HG03460 (cell line): ENCODE data around the gene STPG4.

Experiments used
- ATAC-seq: cut with Tn5 transposase; IDR thresholded peaks from one replicate; pipeline ENCODE4 v1.9.1; 2021; ENCODE audit not compliant: unreplicated experiment

STPG4 gene

DNA sequence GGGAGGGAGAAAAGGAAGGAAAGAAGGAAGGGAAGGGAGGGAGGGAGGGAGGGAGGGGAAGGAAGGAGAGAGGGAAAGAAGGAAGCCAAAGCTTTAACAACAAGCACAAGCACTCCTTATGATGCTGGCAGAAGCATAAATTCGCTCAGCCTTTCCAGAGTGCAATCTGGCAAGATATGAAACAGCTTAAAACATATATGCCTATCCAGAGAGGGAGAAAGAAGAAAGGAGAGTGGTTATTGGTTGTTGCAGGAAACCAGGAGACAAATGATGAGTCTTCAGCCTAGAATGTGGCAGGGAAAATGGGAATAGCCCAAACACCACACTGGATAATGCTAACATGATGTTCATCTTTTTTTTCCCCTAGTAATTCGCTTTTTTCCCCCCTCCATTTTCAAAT is 64.0 kb downstream of the STPG4 start:
- ATAC-seq = no peak

DNA sequence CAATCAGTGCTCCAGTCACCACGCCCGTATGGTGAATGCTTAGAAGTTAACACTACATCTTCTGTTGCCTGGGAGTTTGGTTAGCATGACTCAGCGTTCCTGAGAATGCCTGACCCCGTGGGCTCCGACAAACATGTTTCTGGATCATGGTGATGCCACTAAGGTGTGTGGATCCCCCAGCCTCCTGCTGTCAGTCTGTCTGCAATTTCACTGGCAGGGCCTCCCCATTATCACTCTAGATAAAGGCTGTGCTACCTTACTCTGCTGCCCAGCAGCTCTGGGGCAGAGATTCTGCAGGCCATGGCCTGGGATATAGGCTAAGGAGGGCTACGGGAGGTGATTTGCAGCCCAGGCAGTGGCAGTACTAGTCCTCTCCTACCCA is 66.0 kb downstream of the STPG4 start:
- ATAC-seq = no peak

DNA sequence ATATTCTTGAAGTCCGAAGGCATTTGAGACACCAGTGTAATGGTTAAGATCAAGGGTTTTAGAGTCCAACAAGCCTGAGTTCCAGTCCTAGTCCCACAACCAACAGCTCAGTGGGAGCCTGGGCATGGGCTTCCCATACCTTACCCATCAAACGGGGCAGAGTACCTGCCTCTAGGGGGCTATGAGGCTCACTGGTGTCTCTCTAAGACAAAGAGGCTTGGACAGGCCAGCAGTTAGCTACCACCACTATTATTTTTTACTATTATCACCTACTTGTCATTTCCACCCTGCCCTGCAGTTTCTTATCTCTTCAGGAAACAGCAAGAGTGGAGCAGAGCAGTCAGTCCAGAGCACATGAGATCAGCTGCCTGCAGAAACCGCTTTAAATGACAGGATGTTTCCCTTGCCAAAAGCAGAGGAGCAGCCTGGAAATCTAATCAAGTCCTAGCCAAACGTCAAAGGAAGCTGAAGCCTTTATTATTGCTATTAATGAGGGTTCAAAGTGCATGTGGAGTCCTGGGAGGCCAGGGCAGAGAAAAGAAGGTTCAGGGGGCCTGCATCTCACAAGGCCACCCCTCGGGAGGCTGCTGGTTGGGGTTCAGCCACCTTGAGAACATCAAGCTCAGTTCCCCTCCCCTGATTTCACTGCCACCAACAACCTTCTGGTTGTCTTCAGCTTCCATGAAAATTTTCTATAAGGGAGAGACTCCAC is 66.6 kb downstream of the STPG4 start:
- ATAC-seq = no peak

DNA sequence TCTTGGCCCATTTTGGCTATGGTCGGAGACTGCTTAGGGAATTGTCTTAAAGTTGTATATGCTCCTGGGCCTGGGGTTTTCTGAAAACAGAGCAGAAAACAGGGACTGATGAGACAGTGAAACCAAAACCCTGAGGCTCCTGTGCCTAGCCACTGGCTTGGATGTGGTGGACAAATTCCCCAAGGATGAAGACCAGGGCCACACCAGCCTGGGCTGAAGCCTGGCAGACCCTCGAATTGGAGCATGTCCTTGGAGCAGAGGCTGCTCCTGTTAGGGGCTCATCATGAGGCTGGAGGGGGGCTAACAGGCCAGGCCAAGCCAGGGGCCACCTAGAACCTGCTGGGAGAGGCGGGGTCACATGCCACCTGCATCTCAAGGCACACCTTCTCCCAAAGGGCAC is 68.1 kb downstream of the STPG4 start:
- ATAC-seq = no peak

DNA sequence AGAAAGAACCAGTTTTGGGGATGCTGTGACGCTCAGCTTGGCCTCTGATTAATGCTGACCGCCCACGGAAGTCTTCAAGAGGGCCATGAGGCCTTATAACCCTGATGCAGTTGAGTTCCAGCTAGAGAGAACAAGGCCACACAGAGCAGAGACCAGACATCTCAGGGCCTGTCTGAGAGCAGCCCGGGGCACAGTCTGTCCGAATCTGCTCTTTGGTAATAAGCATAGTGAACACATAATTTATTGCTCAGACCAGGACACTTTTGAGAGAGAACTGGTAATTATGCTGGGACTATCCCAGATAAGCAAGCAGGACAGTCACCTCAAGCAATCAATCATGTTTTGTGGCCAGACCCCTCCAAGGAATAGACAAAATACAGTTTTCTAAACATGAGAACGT is 68.5 kb downstream of the STPG4 start:
- no peak for ATAC-seq

DNA sequence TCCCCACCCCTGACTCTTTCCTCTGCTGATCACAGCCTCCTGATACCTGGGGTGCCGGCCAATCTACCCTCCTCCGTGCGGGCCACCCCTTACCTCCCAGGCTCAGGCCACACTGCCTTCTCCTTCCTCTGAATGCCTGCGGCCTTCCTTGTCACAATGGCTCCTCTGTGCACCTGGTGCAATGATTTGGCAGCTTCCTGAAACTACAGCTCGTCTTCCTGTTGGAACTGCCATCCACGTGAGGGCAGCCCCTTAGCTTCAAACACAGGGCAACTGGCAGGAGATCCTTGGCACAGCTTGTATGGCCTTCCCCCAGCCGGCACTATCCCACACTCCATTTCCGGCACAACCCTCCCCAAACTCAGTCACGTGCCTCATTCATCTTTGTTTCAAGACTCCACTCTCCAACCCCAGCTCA is 69.0 kb downstream of the STPG4 start:
- no peak for ATAC-seq

DNA sequence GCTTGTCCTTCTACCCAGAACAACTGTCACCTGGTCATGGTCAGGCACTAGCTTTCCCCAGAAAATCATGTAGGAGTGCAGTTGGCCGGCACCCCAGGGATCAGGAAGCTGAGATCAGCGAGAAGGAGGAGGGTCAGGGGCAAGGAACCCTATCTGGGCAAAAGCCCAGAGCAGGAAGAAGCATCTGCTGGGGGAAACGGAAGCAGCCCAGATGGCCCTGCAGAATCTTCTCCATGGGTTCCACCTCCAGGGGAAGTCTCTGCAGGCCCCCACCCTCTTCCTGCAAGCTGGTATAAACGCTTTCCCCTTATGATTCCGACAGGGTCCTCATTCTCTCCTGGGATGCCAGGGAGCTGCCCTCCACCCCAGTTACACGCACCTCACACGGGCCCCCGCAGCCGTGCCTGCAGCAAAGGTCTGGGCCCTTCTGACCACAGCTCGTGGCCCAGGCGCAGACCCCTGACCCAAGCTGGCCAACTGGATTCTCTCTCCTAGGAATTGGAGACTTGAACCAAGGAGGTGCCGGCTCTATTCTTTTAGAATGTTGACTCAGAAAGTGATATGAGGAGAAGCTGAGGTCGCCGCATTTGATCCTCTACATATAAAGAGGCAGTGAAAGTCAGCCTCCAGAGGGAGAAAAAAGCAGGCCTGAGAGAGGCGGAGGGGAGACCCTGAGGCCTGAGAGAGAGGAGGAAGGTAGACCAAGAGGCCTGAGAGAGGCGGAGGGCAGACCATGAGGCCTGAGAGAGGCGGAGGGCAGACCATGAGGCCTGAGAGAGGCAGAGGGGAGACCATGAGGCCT is 71.0 kb downstream of the STPG4 start:
- ATAC-seq = no peak

DNA sequence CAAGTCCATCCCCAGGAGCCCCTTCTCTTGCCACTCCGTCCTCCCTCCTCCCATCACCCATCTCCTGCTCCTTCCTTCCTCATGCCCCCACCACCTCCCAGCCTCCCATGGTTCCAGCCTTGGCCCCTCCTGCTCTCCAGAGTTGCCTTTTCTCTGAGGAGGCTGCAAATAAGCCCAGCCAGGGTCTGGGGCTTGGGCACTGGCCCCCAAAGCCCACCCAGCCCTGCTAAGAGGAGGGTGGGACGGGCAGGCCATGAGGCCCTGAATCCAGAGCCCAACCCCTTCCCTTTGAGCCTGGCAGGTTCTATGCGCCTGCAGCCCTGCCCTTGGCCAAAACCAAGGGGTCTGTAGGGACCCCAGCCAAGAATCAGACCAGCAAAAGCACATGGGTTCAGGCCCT is 71.6 kb downstream of the STPG4 start:
- no peak for ATAC-seq

DNA sequence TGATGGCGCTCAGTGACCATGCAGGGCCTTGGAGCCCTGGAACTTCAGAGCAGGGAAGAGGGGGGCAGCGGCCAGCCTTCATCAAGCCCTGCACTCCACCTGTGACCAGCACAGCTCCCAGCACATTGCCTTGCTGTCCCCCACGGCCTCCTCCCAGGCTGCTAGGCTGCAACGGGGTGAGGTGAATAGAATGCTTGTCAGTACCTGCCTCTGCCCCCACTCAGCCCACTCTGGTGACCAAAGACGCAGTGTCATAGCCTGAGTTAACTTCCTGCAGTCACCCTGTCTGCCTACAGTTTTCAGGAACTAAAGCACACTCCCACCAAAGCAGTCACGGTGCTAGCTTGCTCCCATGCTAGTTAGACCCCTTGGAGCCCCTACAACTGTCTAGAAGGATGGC is 72.1 kb downstream of the STPG4 start:
- ATAC-seq = no peak

DNA sequence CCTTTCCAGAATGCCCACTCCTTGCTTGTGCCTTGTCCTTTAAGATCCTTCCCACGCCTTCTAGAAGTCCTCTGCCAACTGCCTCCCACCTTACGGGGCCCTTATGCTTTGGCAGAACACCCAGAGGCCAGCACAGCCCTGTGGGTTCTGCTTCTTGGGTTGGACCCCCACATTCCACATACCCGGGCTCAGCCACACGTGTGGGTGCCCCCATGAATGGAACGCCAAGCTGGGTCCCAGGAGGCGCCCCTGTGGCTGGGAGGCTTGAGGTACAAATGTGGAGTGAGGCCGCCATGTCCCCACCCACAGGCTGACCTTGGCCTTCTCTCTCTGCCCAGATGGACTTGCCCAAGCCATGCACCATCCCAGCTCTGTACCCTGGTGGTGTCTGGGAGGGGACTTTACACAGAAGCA is 74.2 kb downstream of the STPG4 start:
- ATAC-seq = no peak

DNA sequence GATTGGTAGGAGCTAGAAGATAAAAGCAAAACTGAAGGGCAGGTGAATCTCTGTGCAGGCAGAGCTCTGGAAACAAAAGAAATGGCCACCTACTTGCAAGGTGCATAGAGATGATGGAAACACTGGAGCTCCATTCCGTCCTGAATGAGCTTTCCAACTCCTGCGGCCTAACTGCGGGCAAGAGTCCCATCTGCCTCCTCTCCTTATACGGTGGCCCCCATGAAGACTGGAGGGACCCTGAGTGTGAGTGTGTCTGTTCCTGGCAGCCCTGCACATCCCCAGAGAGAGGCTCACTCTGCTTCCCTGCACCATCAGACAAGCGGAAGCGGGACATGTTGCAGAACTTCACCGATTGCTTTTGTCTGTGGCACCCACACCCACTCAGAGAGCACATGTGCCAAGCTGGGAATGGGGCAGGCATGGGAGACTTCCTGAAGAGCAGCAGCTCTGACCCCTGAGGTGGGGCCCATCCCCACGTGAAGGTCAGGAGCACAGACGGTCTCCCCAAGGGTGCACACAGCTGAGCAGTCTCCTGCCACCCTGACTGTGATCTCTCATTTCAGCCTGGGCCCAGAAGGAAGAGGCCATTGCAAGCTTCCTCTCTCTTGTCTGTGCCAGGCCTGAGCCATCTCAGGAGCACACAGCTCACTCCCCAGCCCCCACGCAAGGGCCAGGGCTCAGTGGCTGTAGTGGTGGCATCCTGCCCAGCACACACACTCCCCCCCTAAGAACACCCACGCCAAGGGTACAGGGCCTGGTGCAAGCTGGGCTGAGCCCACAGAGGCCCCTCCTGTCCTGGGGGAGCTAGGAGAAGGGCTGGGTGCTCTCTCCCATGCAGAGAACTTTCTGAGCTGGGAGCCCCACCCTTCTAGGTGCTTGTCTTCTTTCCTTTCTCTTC is 75.3 kb downstream of the STPG4 start:
- ATAC-seq = no peak

DNA sequence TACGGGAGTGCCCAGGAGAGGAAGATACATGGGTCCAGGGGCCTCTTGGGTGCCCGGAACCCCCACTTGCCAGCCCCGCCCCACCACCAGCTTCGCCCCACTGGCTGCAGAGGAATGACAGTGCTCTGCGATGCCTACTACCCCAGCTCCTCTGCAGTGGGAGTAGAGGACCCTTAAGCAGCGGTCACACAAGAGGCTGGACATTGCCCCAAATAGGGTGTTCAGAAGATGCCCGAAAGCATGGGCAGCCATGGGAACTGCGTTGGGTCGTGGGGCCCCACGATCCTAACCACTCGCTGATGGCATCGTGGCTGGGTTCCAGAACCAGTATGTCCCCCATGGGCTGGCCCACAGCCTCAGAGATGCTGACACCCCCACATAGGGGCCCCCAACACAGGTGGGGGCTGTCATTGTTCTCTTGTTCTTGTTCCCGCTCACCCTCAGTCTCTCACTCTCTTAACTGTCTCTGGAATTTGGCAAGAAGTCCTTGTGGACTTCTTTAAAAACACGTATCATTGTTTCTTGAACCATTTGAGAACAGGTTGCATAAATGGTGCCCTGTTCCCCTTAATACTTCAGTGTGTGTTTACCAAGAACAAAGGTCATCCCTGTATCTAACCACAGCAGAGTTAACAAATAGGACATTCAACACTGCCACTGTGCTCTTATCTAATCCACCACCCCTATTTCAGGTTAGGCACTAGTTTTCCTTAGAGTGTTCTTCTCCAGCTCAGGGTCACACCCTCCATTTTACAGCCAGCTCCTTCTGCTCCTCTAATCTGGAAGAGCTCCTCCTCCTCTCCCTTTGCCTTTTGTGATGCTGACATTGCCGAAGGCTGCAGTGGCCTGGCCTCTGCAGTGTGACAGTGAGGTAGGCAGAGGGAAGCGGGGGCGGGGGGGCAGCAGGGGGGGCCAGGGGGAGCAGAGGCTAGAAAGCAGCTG is 76.3 kb downstream of the STPG4 start:
- ATAC-seq = no peak

DNA sequence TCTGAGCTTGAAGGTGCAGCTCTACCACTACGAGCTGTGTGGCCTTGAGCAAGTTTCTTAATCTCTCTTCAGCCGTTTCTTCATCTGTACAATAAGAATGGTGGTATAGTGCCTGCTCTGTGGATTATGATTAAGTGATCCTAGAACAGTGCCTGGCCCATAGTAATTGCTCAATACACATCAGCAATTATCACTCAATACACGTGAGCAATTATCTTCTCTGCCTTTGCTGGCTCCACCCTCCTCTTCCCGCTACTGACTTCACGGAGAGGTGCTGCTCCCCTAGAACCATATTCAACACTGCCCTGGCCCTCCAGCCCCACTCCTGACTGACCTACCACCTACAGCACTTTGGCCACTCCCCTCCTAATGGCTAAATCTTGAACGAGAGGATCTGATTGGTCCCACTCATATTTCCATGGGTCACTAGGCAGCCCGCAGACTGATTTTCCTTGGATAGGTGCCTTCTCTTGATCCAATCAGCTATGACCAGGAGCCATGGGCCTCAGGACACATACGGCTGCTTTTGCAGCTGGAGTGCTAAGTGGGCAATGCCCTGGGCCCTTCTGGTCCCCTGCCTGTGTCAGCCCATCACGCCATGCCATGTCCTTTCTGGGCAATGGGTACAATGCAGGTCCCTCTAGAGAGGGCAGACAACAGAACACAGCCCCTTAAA is 77.5 kb downstream of the STPG4 start:
- no peak for ATAC-seq

DNA sequence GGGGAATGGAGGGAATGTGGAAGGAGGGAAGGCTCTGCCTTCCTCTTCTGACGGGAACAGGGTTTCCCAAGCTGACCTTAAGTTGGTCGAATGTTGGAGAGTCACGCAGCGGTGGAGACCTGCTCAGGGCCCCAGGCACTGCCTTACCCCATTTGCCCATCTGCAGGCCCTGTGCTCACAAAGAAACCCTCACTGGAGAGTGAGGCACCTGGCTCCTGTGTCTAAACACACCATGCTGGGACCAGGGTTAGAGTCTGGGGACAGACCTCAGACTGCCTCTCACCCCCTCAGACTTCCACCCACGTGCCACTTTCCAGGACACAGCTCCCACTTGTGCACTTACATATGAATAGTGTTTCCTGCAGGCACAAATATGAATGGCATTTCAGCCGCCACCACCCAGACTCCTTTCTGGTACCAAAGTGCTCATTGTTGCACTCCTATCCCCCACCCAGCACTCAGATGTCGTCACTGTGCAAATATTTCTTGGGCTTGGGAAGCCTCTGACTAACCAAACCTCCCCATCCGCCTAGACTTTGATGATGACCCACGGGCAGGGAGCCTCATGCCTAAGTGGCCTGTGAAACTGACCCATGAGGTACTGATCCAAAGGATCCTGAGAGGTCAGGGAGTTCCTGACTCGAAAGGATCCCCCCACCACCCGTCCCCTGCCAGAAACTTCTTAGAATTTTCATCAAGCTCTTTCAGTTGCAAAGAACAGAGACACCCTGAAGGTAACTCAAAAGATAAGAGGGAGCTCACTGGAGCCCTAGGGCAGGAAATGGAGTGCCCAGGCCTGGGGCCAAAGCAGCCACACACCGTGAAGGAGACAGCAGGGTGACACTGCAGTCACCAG is 78.3 kb downstream of the STPG4 start:
- no peak for ATAC-seq

DNA sequence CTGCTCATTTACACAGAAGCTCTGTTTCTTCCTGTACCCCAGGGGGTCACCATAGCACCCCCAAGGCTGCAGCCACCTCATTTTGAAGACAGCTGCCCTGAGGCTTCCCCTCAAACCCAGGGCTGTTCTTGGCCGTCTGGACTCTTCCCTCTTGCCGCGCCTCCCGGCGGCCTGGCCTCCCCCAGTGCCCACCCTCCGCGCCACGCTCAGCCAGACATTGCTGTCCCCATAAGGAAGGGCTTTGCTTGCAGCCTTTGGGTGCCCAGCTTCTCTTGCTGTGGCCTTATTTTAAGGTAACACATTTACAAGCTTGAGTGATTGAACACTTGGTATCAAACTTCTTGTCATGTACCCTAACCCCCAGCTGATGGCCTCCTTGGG is 79.0 kb downstream of the STPG4 start:
- ATAC-seq = no peak

DNA sequence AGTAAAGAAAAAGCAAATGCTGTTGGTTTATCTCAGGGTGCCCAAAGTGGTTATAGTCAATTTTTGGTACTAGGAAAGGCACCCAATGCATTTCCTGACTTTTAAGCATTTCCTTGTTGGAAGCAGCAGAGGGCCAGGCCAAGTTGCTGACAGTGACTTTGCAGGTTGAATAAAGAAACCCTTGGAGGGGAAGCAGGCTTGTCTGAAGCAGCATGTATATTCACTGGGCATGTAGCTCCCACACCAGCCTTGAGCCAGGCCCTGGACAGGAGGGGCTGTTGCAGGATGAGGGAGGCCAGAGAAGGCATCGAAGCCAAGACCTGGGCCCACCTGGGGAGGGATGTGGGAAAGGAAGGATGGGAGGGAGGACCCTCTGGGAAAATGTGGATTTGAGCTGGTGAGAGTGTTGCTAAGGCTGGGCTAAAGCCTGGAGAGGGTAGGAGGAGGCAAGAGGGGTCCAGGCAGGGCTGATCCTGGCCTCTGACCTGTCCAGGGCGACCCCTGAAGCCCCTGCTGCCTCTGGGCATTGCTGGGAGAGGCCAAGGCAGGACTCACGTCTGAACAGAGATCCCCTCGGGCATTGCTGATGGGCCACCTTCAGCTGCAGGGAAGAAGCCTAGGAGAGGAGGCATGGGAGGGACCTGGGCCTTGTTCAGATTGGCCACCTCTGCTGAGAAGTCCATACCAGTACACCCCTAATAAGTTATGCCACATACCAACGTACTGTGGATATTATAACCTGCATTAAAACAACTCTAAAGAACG is 79.6 kb downstream of the STPG4 start:
- ATAC-seq = no peak

DNA sequence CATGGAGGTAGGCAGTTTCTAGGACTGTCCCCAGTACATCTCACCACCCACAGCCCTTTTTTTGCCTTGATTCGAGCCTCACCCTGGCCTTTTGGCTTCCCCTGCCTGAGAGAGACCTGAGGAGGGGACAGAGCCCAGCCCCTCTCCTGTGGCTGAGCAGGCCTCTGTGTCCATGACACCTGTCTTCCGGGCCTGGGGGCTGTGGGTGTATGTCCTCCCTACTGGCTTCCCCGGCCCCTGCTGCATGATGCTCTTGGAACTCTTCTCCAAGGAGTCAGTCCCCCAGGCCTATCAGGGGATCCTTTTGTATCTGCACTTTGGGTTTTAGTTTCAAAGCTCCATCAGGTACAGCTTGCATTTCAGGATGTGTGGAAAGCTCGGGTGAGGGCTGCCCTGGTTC is 80.4 kb downstream of the STPG4 start:
- no peak for ATAC-seq

DNA sequence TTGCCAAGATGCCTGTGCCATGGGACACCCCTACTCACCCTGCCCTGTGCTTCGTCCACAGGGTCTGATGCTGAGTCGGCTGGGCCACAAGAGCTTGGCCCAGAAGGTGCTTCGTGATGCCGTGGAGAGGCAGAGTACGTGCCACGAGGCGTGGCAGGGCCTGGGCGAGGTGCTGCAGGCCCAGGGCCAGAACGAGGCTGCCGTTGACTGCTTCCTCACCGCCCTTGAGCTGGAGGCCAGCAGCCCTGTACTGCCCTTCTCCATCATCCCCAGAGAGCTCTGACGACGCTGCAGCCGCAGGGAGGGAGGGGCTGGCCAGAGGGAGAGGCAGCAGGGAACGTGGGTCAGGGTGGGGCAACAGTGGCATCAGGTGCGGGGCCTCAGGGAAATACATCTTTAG is 81.5 kb downstream of the STPG4 start:
- no peak for ATAC-seq
